HUDEP-2 (cell line): ENCODE data around the gene ACTR6.

Experiments used
- DNase-seq, 76 experiments: peaks; one replicate each; lab custom pipeline; 2025; ENCODE audit not compliant: unreplicated experiment in 76 of 76; lab: John Stamatoyannopoulos, UW

Gene ACTR6

DNA sequence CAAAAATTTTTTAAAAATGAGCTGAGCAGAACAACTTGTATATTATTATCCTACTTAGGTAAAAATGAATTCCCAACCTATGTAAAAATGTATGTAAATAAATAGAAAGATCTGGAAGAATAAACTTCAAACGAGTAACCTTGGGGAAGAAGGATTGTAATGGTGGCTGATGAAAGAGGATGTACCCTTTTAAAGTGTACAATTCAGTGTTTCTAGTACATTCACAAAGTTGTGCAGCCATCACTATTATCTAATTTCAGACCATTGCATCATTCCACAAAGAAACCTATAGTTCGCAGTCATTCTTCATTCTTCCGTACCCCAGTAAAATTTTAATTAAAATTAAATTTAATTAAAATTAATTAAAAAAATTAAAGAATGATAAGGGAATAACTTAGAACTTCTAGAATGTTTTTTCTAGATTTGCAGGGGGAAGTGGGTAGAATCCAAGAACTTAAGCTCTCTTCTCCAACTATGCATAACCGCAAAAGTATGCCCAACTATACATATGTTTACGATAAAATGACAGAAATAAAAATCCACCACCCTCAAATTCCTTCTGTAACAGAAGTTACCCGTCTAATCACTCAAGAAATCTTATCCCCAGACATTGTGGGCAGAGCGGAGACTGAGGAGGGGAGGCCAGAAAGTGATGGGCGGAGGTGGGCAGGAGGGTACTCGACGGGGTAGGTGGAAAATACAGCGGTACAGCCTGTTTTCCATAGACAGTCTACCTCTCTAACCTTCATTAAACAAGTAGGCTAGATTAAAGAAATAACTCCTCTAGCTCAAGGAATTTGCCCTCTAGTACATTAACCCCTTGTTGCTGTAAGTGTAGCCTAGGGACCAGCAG lies 65.3 kb downstream of the ACTR6 start:
- peak in 2 of 76 experiments; percentile 37 to 48 for DNase-seq

DNA sequence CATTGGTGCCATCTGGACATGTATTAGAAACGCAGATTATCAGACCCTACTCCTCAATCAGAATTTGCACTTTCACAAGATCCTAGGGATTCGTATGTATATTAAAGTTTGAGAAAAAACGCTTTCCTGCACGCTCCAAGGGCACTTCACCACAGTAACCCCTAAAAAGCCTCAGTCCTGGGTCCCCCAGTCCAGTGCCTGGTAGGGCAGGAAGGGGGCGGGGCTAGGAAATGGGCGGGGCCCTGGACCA lies 65.9 kb downstream of the ACTR6 start:
- peak in 11 of 76 experiments; percentile 81 to 93 (median 88) for DNase-seq

DNA sequence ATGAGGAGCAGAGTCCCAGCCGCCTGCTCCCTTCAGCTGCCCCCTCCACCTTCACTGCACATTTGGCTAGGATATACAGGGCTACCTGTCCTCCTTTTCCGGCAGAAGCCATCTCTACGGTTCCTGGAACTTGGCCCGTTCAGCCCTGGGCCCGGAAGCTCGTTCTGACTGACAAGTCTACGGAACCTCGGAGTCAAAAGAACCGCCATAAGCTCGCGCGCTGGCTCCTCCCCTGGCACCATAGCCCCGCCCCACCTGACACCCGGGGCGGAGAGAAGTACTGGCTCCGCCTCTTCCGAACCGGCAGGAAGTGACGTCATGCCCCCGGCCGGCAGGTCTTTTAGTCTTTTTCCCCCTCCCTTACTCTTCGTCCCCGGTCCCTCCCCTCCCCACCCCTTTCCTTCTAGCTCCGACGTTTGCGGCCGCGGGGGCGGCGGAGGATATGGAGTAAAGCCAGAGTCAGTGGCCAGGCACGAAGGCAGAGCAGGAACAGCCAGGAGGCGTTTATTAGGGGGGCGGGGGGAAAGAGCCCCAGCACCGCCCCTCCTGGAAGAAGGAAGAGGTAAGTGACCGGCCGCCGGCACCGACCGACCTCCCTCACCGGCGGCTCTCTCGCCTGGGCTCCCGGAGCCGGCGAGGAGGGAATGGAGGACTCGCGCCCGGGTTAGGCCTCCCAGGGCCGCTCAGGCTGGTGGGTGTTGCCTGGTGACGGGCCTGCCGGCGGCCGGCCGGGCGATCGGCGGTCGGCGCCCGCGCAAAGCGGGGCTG lies 66.4 kb downstream of the ACTR6 start, which contains the start of the genes DEPDC4 and SCYL2:
TSS of gene DEPDC4 (minus strand) at position 245 of the 768 bp plus-strand sequence. CDS start at position 242, 3 bp downstream.
TSS of gene SCYL2 (plus strand) at position 343 of the 768 bp plus-strand sequence. CDS start 15,794 bp downstream, outside the sequence.
- DNase-seq: peak; percentile 60 to 99 (median 92)

DNA sequence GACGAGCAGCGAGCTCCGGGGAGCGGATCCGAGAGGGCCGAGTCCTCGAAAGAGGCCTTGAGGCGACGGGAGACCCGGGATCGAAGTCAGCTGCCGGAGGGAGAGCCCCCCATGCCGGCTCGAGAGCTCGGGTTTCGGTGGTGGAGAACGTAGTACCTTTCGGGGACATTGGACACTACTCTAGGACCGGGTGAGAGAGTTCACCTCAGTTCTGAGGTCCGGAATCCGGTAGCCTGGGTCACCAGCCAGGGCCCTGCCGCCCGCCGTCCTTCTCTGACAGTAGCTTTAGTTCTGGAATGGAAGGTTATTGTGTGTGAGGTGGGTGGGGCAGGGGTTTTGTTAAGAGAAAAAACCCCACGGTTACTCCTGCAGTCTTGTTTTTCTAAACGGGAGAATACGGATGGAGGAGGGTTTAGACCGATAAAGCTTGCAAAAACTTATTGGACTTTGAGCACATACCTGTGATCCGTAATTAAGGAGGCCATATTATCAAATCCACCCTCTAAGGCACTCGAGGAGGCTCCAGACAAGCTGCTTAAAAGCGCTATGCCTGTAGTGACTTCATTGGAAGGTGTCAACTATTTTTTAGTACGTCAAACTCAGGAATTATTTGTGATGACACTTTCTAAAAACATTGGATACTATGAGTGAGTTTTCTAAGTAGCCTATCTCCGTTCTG lies 67.1 kb downstream of the ACTR6 start:
- peak in 16 of 76 experiments; percentile 14 to 54 (median 24) for DNase-seq

DNA sequence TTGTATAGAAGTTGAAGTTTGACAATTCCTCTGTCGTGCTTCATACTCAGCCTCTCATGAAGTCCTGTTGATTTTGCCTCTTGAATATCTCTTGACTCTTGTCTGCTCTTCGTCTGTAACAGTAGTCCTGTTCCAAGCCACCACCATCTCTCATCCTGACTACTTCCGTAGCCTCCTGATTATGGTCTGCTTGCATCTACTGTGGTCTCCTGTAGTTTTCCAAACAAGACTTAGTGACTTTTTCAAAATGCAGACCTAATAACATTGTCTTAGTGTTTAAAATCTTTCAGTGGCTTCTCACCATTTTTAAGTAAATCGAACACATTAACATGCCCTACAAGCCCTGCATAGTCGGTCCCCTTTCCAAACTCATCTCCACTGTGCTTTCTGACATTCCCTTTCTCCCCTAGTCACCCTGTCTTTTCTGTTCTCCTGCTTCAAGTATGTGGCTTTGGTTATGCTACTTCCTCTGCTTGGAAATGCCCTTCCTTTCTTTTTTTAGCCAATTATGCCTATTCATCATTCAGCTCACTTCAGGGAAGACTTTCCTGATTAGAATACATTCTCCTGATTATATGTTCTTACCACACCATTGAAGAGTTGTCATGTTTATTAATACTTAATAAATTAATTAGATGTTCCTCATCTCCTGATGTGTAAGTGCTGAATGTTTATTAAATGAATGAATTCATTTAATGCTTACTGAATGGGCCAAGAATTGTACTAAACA lies 68.4 kb downstream of the ACTR6 start:
- DNase-seq: no peak

DNA sequence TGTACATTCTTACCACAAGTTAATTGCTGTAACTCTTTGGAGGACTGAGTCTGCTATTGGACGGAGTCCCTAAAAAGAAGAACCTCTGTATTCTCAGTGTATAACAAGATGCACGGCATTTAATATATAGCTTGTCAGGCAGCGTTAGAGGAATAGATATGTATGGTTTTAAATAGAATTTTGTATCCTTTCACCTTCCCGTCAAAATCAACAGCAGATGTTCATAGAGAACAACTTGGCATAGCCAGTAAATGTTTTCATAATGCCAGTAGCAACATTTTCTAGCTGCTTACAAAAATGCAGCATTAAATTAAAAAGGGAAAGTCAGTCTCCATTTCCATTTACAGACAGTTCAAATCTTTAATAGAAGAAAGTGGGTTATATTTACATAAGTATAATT lies 73.2 kb downstream of the ACTR6 start:
- no peak for DNase-seq
